Measurements from ENCODE around the gene FAM83F.

Gene FAM83F

GRCh38 chr22:39959640-39960447 lies 34.9 kb upstream of the FAM83F start, which contains the start of gene TMA7B:
Gene TMA7B, plus strand, starts transcription at chr22:39960397. Its CDS starts 3,978 bp downstream, at chr22:39964375.
- Histone ChIP-seq H3K36me3 (ENCODE audit: low read depth) (no peaks in the 10 kb centered on the region), H3K27me3 (ENCODE audit: insufficient read depth, poor library complexity, severe bottlenecking) (no peaks in the 10 kb centered on the region), H3K27ac (ENCODE audit: poor library complexity, severe bottlenecking) (peak within 1 kb of the TSS; percentile 41), H3K9me3 (ENCODE audit: severe bottlenecking) (no peaks in the 10 kb centered on the region), H3K4me3 (ENCODE audit: severe bottlenecking) (no peak within 1 kb of the TSS), H3K4me1 (ENCODE audit: insufficient read depth, poor library complexity, severe bottlenecking) (peaks cover 9% of the 10 kb centered on the region)
- ATAC-seq (ENCODE audit: low read depth) (peak; percentile 79), DNase-seq (ENCODE audit: low spot score) (no peak)
- peak; percentile 24 for TF ChIP-seq CTCF (IDR thresholded peaks at IDR 0.05; ENCODE audit: poor library complexity, severe bottlenecking)

GRCh38 chr22:39960791-39961746 lies 33.7 kb upstream of the FAM83F start:
- Histone ChIP-seq H3K4me1 (ENCODE audit: insufficient read depth, poor library complexity, severe bottlenecking) (peaks cover 9% of the 10 kb centered on the region), H3K4me3 (ENCODE audit: severe bottlenecking) (no peak overlapping the region)

GRCh38 chr22:39962071-39962470 lies 32.7 kb upstream of the FAM83F start:
- peak overlapping the region; percentile 41 for H3K27ac ChIP-seq (ENCODE audit: poor library complexity, severe bottlenecking)

More at GRCh38 chr22:39960791-39961746, 33.7 kb upstream of the FAM83F start:
- Histone ChIP-seq H3K36me3 (ENCODE audit: low read depth) (no peaks in the 10 kb centered on the region), H3K27ac (ENCODE audit: poor library complexity, severe bottlenecking) (peak overlapping the region; percentile 41), H3K9me3 (ENCODE audit: severe bottlenecking) (no peaks in the 10 kb centered on the region), H3K27me3 (ENCODE audit: insufficient read depth, poor library complexity, severe bottlenecking) (no peaks in the 10 kb centered on the region)
- ATAC-seq (ENCODE audit: low read depth) (peak; percentile 74), DNase-seq (ENCODE audit: low spot score) (no peak)
- TF ChIP-seq CTCF (IDR thresholded peaks at IDR 0.05; ENCODE audit: poor library complexity, severe bottlenecking), result no peak

GRCh38 chr22:39965748-39966147 lies 29.0 kb upstream of the FAM83F start:
- H3K27ac ChIP-seq (ENCODE audit: poor library complexity, severe bottlenecking), result no peak overlapping the region
- no peaks in the 10 kb centered on the region for H3K27me3 ChIP-seq (ENCODE audit: insufficient read depth, poor library complexity, severe bottlenecking)
- H3K4me1 ChIP-seq (ENCODE audit: insufficient read depth, poor library complexity, severe bottlenecking), result peaks cover 8% of the 10 kb centered on the region
- no peak for DNase-seq (ENCODE audit: low spot score)
- TF ChIP-seq CTCF (IDR thresholded peaks at IDR 0.05; ENCODE audit: poor library complexity, severe bottlenecking), result no peak
- no peak for ATAC-seq (ENCODE audit: low read depth)
- no peaks in the 10 kb centered on the region for H3K36me3 ChIP-seq (ENCODE audit: low read depth)
- no peaks in the 10 kb centered on the region for H3K9me3 ChIP-seq (ENCODE audit: severe bottlenecking)
- no peak overlapping the region for H3K4me3 ChIP-seq (ENCODE audit: severe bottlenecking)

More at GRCh38 chr22:39962071-39962470, 32.7 kb upstream of the FAM83F start:
- Histone ChIP-seq H3K9me3 (ENCODE audit: severe bottlenecking) (no peaks in the 10 kb centered on the region), H3K4me1 (ENCODE audit: insufficient read depth, poor library complexity, severe bottlenecking) (peaks cover 11% of the 10 kb centered on the region), H3K36me3 (ENCODE audit: low read depth) (no peaks in the 10 kb centered on the region), H3K27me3 (ENCODE audit: insufficient read depth, poor library complexity, severe bottlenecking) (no peaks in the 10 kb centered on the region), H3K4me3 (ENCODE audit: severe bottlenecking) (no peak overlapping the region)
- TF ChIP-seq CTCF (IDR thresholded peaks at IDR 0.05; ENCODE audit: poor library complexity, severe bottlenecking), result no peak
- DNase-seq (ENCODE audit: low spot score) (no peak), ATAC-seq (ENCODE audit: low read depth) (no peak)
